ENCODE results near the gene RANBP10. TPM values are rescaled to one million over a fixed set of nuclear protein-coding genes. Genes with fewer than 3 reads are reported as not detected.

The RANBP10 gene
- total and polyA plus RNA-seq, 9 of the 15 experiments (the other 6 are each of a cell fraction or from before 2014, with no cell fraction given), result 0.61 to 19.3 (median 5.9) TPM

GRCh38 chr16:67800338-67800926 lies 5.9 kb downstream of the RANBP10 start (continued):
- TF ChIP-seq RFX5 (IDR thresholded peaks at IDR 0.05; ENCODE audit: low read depth, low read length) (no peak), NFE2 (IDR thresholded peaks at IDR 0.05; ENCODE audit: low read depth) (peak; percentile 27; the same call in 1 of the 2 replicates), ZKSCAN1 (IDR thresholded peaks at IDR 0.05; ENCODE audit: low read depth, low read length) (no peak), CREM (IDR thresholded peaks at IDR 0.05; ENCODE audit: low read depth) (peak; percentile 81), ATF7 (IDR thresholded peaks at IDR 0.05) (no peak), POLR2B (IDR thresholded peaks at IDR 0.05; ENCODE audit: low read depth, partially characterized antibody) (no peak), C11orf30 (IDR thresholded peaks at IDR 0.05; ENCODE audit: low read depth) (peak; percentile 57; the same call in 1 of the 2 replicates), RUNX1 (IDR thresholded peaks at IDR 0.05; ENCODE audit: low read depth) (no peak), CBFB (CRISPR knock-in tag; IDR thresholded peaks at IDR 0.05) (no peak), ZBED1 (IDR thresholded peaks at IDR 0.05) (no peak), ZBTB1 (CRISPR knock-in tag; IDR thresholded peaks at IDR 0.05; ENCODE audit: borderline replicate concordance, low read depth) (no peak), ATF1 (CRISPR knock-in tag; IDR thresholded peaks at IDR 0.05) (no peak), ATF1 (tag; IDR thresholded peaks at IDR 0.05) (no peak), ZNF449 (CRISPR knock-in tag; IDR thresholded peaks at IDR 0.05) (no peak), PCBP1 (IDR thresholded peaks at IDR 0.05; ENCODE audit: low read depth, low read length, poor library complexity, severe bottlenecking) (no peak), ZNF431 (CRISPR knock-in tag; IDR thresholded peaks at IDR 0.05) (no peak), ZNF165 (CRISPR knock-in tag; IDR thresholded peaks at IDR 0.05; ENCODE audit: borderline replicate concordance) (no peak), MAFG (tag; conservative IDR thresholded peaks at IDR 0.05) (peak; percentile 73), MYNN (IDR thresholded peaks at IDR 0.05) (no peak), MYNN (CRISPR knock-in tag; IDR thresholded peaks at IDR 0.05) (no peak), ATF3 (IDR thresholded peaks at IDR 0.05) (peak; percentile 40; the same call in 1 of the 2 replicates), ATF3 (CRISPR knock-in tag; conservative IDR thresholded peaks at IDR 0.05) (no peak), CREB1 (IDR thresholded peaks at IDR 0.05) (peak; percentile 61), CREB1 (CRISPR knock-in tag; IDR thresholded peaks at IDR 0.05) (no peak), MITF (IDR thresholded peaks at IDR 0.05) (no peak), MEIS2 (IDR thresholded peaks at IDR 0.05; ENCODE audit: partially characterized antibody) (peak; percentile 44), ZNF212 (CRISPR knock-in tag; IDR thresholded peaks at IDR 0.05) (no peak)
